Activated T-cell treated with anti-CD3 and anti-CD28 coated beads, Interleukin-2, amount 50 U/mL, for 48 hours (primary cell): ENCODE measurements around the gene SH3RF3.
"Not testable (repeated sequence)": the region's sequence is repeated elsewhere in the genome, so short reads cannot be mapped to it uniquely, and the experiment has no call there.

Experiments used
- DNase-seq, 2 experiments: peaks; one replicate each; pipeline ENCODE4 v3.0.0-alpha.2; 2020

The SH3RF3 gene

DNA sequence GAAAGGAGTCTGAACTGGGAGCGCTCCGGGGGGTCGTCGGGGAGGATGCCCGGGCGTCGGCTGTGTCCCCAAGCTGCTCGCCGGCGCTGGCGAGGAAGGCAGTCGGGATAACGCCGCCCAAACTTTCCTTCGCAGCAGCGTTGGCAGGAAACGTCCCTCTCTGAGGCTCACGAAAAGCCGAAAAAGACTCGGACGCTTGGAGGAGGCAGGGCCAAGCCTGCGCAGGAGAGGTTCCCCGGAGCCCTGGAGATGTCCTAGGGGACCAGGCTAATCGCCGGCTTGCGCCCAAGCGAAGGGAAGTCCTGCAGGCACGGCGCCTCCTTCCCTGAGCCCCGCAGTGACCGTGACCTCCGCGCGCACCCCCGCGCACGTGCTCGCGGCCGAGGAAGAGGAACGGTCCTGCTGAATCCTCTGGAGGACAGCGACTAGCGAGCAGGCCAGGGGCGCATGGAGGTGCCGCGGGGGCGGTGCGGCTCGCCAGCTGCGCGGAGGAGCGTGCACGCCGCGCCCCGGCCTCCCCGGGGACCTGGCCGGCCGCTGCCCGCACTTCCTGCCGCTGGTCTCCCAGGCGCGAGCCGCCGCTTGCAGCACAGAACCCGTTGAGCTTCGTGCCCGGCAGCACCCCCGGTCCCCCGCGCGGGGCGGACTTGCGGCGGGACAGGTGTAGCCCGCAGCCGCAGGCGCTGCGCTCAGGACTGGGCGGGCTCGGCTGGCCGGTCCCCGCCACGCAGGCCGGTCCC lies at the start of gene SH3RF3:
Gene SH3RF3 (plus strand): TSS at position 590 of the 740 bp plus-strand sequence.
- peak; percentile 54 to 65 for DNase-seq

DNA sequence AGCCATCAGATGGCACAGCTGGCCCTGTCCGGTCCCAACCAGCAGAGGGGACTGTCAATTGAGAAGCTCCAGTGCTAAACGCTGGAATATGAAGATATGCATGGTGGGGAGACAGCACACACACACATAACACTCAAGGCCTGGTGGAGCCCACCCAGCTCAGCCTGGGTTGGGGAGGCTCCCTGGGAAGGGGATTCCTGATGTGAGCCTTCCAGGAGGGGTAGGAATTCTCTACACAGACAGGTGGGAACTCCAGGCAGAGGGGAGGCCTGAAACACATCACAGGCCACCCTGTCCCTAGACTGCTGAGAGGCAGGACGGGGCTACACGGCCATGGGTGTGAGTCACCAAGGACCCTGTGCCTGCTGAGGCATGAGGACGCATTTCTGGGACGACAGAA lies 49.4 kb upstream of the SH3RF3 start:
- no peak for DNase-seq

DNA sequence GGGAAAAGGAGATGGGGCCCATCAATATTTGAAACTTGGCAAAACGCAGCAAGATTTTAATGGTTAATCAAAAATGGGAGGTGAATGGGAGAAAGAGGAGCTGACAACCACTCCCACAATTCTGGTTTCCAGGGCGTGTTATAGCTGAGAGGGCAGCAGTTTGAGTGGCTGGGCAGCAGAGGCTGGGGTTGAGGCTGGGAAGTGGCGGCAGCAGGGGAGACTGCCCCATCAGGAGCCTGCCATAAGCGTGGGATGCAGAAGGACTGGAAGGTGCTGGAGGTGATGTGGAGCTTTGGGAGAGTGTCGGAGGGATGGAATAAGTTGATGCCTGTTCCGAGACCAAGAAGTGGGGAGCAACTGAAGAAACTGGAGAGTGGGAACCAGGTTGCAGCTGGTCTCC lies 48.9 kb upstream of the SH3RF3 start:
- no peak for DNase-seq

DNA sequence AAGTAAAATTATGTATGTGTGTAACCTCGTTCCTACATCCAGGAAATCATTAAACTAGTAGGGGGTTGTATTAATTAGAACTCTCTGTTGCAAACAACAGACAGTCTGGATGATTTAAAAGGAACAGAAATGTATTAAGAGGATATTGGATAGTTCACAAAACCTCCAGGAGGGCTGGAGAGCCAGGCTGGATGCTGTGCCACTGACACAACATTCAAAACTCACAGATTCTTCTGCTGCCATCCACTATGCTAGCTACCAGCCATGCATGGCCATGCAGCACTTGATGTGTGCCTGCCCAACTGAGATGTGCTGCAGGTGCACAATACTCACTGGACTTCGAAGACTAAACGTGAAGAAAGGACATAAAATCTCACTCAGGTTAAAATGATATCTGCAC lies 48.2 kb upstream of the SH3RF3 start:
- no peak for DNase-seq

DNA sequence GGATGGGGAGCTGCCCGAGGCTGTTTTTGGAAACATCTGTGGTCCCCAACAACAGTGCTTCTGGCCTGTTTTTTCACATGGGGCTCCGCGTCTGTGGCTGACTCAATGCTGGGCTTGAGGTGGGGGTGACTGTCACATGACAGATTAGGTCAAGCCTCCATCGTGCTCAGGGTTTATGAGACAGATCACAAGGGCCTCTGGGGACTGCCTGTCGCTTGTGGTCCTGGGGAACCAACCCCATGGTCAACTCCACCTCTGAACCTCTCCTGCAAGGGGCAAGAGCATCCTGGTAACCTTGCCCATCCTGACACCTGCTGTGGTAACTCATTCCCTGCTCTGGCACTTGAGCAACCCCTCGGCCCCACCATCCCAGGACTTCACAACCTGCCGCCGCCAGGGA lies 47.6 kb upstream of the SH3RF3 start:
- no peak for DNase-seq

DNA sequence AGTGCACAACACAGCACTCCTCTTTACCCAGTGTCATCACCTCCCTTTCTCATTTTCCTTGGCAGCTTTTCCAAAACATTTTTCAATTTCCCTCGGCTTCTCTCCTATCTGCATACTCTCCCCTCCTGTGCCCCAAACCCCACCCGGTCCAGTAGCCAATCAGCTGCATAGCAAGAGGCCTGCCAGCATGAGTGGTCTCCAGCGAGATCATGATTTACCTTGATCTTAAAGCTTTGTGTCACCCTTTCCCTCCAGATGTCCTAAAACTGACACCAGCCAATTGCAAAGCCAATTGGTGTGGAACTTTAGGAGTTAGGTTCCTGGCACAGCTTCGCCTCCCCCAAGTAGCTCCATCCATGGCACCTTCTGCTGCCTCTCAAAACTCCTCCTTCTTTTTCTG lies 45.2 kb upstream of the SH3RF3 start:
- DNase-seq, result no peak

DNA sequence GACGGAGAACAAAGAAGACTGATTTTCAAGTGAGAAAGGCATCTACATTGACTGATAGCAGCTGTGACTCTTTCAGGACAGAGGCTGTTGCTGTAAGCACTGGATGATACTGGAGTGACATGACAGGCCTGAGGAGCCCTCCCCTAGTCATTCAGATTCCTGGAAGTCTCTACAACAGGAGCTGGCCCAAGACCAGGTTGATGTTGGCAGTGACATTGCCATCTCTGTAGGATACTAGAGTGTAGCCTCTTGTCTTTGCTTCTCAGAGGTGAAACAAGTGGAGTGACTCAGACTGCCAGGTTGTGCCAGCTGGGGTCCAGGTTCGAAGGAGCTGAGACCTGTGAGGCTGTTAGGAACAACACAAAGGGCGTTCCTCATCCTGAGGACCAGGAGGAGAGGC lies 44.7 kb upstream of the SH3RF3 start:
- no peak for DNase-seq

DNA sequence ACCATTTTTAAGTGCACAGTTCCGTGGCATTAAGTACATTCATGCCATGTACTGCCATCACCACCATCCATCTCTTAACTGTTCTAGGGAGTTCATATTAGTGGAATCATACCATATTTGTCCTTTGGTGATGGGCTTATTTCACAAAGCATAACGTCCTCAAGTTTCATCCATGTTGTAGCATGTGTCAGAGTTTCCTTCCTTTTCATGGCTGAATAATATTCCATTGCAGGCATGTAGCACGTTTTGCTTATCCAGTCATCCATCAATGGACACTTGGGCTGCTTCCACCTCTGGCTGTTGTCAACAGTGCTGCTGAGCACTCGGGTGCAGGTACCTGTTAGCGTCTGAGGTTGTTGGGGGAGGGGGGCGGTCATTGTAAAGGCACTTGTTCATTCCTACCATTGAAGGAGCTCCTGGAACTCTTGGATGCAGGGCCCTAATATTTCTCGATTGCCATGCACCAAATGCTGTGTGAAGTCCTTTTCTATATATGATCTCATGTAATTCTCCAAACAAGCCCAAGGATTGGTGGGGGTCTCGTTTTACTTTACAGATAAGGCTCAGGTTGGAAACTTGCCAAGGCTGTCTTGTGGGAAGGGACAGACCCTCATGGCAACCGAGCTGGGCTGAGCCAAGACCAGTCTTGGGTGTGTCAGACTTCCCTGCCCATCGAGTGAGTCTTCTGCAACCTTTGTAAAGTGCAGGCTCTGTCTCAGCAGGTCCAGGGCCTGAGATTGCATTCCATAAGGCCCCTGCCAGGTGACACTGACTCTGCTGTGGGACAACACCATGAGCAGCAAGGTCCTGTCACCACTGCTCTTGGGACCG lies 42.9 kb upstream of the SH3RF3 start:
- DNase-seq, result no peak

DNA sequence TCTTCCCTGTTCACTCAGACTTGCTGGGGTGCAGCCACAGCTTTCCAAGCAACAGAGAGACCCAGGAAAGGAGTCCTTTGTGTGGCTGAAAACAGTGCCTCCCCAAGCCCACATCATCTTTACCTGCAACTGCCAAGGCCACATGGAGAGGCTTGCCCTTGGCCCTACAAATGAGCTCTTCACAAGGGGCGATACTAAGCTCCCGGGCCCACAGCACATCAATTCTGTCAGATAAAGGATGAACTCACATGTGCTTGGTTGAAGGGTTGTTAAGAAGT lies 42.3 kb upstream of the SH3RF3 start:
- DNase-seq, result no peak

DNA sequence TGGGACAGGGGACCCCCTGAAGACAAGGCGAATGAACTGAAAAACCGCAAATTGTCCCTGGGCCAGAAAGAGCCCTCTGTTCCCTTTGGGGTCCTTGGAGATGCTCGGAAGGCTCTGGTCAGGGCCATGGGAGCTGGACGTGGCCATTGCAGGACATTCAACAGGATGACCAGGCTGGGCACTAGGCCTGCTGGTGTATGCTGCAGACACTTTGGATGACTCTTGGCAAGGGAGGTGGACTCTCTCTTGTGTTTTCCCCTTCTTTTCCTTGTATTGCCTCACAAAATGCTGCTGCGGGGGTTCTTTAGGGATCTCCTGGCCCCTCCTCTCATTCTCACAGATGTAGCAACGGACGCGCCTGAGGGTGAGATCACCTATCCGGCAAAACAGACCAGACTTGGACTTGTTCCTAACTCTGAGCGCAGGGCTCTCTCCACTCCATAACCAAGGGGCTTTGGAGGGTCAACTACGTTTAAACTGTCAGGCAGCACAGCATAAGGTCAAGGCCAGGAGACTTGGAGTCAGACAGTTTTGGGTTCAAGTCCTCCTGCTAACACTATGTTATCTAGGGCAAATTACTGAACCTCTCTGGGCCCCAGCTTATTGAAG lies 41.8 kb upstream of the SH3RF3 start:
- no peak for DNase-seq

DNA sequence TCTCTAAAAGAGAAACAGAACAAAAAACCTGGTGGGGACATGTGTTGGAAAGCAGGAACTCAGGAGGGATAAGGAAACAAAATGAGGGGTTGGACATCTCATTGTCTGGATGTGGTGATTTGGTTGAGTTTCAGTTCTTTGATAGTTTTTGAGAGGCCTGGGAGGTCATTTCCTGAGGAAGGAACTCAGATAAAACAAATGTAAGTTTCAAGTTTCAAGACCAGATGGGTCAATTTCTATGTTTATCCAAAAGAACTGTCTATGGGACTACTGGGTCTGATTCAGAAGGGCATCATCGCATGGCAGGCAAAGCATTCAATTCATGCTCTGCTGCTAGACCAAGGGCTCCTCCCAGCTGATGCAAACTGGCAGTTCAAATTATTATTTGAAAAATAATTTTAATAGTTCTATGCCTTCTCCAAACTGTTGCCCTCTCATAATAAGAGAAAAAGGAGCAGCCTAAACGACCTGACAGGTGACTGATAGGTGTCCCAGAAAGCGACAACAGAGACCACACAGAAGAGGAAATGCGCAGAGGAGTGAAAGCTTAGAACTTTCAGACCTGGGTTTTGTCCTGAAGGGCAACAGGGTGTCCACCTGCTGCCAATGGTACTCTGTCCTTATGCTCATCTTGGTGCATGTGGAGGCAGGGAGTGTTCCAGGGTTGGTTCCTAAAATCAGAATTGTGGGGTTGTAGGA lies 39.3 kb upstream of the SH3RF3 start:
- no peak for DNase-seq

DNA sequence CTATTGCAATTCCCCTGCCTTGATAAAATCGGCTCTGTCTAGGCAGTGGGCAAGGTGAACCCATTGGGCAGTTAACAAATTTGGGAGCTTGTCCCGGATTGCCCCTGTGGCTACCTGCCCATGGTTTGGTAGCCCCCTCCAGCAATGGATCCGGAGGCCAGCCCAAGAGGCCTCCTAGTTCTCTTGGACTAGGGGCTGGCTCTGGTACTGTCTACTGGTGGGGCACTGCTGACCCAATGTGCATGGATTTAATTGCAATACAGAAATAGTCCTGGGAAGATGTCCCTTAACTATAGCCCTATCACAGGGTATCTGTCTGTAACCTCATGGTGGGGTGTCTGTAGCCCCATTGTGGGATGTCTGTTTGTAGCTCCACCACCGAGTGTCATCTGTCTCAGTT lies 37.5 kb upstream of the SH3RF3 start:
- no peak for DNase-seq

DNA sequence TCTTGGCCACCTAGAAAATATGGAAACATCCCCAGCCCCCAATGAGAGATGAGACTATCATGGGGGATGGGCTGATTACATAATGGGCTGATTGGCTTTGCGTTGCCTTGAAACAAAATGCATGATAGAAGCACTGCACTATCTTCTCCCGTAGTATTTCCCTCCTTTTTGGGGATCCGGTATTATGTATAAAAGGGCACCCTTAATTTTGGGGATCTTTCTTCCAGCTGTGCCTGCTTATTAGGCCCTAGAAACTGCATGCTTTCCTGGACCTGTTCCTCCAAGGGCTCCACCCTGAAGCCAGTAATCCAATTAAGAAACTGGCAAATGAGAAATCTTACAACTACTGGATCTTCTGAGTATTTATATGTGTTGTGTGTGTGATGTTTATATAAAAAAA lies 34.9 kb upstream of the SH3RF3 start:
- DNase-seq, result no peak

DNA sequence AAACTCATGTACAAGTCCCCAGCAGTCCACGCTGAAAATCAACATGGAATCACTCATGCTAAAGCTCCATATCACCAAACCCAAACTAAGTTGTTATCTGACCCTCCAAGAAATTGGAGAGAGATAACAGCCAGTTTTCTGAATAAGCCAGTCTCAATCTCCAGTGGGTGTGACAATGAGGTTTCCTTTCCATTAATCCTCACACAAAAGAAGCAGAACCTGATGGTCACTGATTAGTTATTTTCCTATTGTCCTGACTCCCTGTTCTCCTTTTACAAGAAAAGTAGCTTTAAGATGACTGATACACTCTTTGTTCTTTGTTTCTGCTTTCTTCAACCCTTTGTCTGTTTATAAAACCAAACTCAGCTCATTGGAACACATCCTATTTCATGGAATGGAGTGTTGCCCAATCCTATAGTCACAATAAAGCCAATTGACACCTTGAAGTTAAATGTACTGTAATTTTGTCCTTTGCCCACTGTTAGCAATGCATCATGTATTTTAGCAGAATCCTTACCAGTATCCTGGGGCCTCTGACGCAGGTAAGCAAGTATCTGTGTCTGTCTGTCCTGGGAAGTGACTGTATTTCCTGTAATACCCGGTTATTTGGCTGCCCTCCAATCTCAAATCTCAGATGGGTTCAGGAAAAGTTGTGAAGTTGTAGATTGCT lies 30.6 kb upstream of the SH3RF3 start:
- DNase-seq, result no peak

DNA sequence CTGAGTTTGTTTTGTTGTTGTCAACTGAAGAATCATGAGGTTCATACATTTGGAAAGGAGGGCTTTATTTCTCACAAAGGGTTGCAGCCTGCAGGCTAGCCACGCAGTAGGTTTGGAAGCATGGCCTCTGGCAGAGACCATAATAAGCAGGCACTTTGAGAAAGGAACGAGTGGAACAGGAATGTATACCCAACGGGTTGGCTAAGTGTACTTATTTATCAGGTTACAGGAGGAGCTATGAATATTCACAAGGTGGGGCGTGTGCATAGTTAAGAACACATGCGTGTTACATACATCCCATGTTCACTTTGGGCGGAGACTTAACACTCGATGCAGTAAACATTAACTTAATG lies 30.1 kb upstream of the SH3RF3 start:
- no peak for DNase-seq

DNA sequence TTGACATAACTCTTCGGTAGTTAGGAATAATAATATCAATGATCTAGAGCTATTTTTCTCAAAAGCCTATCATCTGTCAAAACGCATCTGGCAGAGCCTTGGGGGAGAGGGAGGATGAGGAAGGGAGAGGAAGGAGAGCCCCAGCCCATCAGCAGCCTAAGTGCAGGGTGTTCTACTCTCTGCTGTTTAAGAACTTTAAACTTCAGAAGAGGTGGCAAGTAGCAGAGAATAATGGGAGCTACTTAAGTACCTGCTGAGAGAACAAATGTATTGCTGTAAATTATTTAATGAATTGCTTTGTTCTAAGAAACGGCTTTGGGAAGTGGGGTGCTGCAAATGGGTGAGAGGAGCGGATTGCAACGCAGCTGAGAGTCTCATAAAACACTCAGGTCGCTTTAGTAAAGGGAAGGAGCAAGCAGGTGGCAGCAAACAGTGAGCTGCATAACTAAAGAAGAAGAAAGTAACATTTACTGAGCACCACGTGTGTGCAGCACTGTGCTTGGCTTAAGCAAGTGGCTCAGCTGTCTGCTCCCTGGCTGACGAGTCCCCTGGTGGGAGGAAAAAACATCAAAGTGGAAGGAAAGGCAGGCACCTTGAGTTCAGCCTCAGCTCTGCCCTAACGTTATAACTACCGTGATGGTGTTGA lies 26.3 kb upstream of the SH3RF3 start:
- DNase-seq, result peak in 1 of 2 experiments; percentile 23

DNA sequence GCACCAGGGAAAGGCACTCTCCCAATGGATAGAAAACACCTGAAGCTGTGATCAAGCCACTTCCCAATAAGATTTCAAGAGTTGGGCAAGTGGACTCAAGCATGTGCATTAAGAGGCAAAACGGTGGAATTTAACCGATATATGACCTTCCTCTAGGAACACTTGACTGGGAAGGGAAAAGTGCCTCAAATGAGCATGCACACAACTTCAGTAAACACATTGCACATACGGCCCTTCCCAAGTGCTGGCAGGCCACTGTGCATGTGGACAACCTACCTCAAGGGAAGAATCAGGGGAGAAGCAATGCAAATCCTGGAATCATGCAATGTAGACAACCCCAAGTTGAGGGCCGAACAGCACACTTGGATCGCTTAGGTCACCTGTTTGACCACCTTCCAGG lies 23.9 kb upstream of the SH3RF3 start:
- DNase-seq, result no peak

DNA sequence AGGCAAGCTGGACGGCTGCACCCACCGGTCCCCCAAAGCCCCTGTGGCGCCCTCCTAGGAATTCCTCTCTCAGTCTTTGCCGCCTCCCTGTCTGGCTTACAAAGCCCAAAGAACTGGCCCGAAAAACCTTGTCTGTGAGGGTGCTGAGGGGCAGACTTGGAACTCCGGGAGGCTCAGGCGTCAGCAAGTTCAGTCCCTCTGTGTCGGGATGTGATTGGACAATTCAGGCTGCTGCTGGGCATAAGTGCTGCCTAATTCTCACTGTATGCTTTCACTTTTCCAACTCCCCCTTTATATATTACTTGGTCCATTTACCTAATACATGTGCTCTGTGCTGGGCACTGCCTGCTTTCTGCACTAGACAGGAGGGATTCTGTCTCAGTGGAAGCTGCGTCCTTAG lies 20.3 kb upstream of the SH3RF3 start:
- DNase-seq, result no peak

DNA sequence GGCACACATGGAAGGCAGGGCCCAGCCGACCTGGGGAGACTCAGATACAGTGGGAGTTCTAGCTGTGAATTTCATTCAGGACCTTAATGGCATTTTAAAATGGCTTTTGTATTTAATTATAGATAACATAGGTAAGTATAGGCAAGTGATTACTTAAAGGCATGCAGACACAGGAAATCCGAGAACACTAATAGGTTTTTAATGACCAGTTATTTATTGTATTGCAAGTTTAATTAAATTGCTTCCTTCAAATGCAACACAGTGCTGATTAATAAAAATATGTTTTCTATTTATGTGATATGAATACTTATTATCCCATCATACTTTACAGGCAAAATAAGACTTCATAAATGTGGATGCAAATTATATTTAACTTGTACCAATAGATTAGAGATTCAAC lies 19.7 kb upstream of the SH3RF3 start:
- DNase-seq, result no peak

DNA sequence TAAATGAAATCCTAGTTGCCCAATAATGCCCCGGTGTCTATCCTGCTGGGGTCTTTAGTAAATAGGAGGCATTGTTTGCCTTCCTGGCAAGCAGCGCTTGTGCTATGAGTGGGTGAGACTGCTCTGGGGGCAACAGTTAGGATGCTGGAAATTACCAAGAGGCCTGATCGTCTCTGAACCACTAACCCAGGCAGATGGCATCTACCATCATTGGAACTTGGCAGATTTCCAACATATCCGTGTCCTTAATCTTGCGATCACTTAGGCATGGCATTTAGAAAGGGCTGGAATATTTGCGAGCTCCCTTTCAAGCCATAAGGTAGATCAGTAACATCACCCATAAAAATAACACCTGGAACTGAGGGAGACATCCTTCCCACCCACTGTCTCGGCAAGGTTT lies 18.8 kb upstream of the SH3RF3 start:
- DNase-seq, result no peak

DNA sequence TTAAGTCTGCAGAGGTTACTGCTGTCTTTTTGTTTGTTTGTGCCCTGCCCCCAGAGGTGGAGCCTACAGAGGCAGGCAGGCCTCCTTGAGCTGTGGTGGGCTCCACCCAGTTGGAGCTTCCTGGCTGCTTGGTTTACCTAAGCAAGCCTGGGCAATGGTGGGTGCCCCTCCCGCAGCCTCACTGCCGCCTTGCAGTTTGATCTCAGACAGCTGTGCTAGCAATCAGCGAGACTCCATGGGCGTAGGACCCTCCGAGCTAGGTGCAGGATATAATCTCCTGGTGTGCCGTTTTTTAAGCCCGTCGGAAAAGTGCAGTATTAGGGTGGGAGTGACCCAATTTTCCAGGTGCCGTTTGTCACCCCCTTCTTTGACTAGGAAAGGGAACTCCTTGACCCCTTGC lies 11.8 kb upstream of the SH3RF3 start:
- DNase-seq, result not testable (repeated sequence)

DNA sequence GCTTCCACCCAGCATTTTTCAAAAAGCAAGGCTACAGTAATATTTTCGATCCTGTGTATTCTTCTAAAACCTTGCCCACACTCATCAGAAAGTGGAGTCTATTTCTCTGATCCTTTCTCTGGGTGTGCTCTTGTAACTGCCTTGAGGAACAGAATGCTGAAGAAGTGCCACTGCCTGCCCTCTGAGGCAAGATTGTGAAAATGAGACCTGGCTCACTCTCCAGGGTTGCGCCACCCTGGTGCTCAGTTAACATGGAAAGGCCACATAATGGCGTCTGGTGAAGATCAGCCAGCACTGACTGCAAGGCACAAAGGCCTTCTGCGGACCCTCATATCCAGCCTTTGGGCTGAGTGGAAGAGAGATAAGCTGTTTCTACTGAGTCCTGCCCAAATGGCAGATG lies 11.2 kb upstream of the SH3RF3 start:
- peak in 1 of 2 experiments; percentile 4 for DNase-seq

DNA sequence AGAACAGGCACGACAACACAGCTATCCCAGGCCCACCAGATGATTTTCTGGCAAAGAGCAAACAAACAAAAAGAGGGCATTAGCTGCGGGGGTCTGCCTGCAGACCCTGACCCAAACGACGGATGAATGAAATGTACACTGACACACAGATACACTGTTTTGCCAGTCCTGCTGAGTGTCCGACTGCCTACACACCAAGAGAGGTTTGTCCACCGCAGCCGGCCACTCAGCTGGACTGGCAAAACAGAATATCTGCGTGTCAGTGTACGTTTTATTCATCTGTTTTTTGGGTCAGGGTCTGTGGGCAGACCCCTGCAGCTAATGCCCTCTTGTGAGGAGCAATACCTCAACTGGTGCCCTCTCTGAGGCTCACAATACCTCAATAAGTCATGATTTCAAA lies 10.7 kb upstream of the SH3RF3 start:
- DNase-seq, result peak in 1 of 2 experiments; percentile 1
